H9 (cell line): ENCODE data around the gene RALA. TPM values are rescaled to one million over a fixed set of nuclear protein-coding genes. Genes with fewer than 3 reads are reported as not detected.

Source experiments
- DNase-seq: peaks from one replicate; pipeline ENCODE4 v3.0.0-alpha.2; 2017
- H2AFZ ChIP-seq: one replicate; pipeline ENCODE4 v1.6.1; 2013; ENCODE audit warnings: mild to moderate bottlenecking, low read length, control low read depth, moderate library complexity
- H2AK5ac ChIP-seq: 2 replicates; pipeline ENCODE4 v1.6.1; 2013; ENCODE audit warnings: low read length, control low read depth, mixed read lengths; ENCODE audit not compliant: insufficient read length
- H2BK120ac ChIP-seq: one replicate; pipeline ENCODE4 v1.6.1; 2013; ENCODE audit warnings: low read depth, mild to moderate bottlenecking, low read length, control low read depth, inconsistent platforms; ENCODE audit not compliant: poor library complexity, severe bottlenecking
- H2BK12ac ChIP-seq: 2 replicates; pipeline ENCODE4 v1.6.1; 2013; ENCODE audit warnings: low read length, control low read depth, mixed read lengths, low read depth; ENCODE audit not compliant: insufficient read length
- H2BK15ac ChIP-seq: 2 replicates; pipeline ENCODE4 v1.6.1; 2013; ENCODE audit warnings: low read depth, low read length, control low read depth
- H2BK20ac ChIP-seq: one replicate; pipeline ENCODE4 v1.6.1; 2013; ENCODE audit warnings: low read depth, mild to moderate bottlenecking, low read length, control low read depth, inconsistent platforms; ENCODE audit not compliant: poor library complexity, severe bottlenecking
- H2BK5ac ChIP-seq: 2 replicates; pipeline ENCODE4 v1.6.1; 2013; ENCODE audit warnings: low read length, control low read depth, mixed read lengths; ENCODE audit not compliant: insufficient read length
- H3K14ac ChIP-seq: 2 replicates; pipeline ENCODE4 v1.6.1; 2013; ENCODE audit warnings: low read length, control low read depth; ENCODE audit not compliant: insufficient read depth
- H3K18ac ChIP-seq: 2 replicates; pipeline ENCODE4 v1.6.1; 2013; ENCODE audit warnings: low read depth, mild to moderate bottlenecking, mixed read lengths, low read length, control low read depth; ENCODE audit not compliant: insufficient read length
- H3K23ac ChIP-seq: 2 replicates; pipeline ENCODE4 v1.6.1; 2013; ENCODE audit warnings: low read length, control low read depth, mixed read lengths, low read depth; ENCODE audit not compliant: insufficient read length
- H3K23me2 ChIP-seq: 2 replicates; pipeline ENCODE4 v1.6.1; 2013; ENCODE audit warnings: low read depth, mild to moderate bottlenecking, mixed read lengths, low read length, control low read depth; ENCODE audit not compliant: insufficient read length, poor library complexity, severe bottlenecking
- H3K27ac ChIP-seq: 2 replicates; pipeline ENCODE4 v1.5.1; 2013; ENCODE audit warnings: low read length, control low read depth, mixed read lengths, low read depth; ENCODE audit not compliant: insufficient read length
- H3K27me3 ChIP-seq: 2 replicates; pipeline ENCODE4 v1.6.1; 2013; ENCODE audit warnings: low read length, control low read depth, inconsistent platforms; ENCODE audit not compliant: insufficient read depth
- H3K4ac ChIP-seq: 2 replicates; pipeline ENCODE4 v1.6.1; 2013; ENCODE audit warnings: low read depth, mild to moderate bottlenecking, control low read depth, inconsistent platforms, low read length, moderate library complexity
- H3K4me1 ChIP-seq: 2 replicates; pipeline ENCODE4 v1.6.1; 2013; ENCODE audit warnings: low read length, control low read depth, inconsistent platforms; ENCODE audit not compliant: insufficient read depth
- H3K4me2 ChIP-seq: 2 replicates; pipeline ENCODE4 v1.6.1; 2013; ENCODE audit warnings: low read length, control low read depth, mixed read lengths; ENCODE audit not compliant: insufficient read length, insufficient read depth
- H3K56ac ChIP-seq: 2 replicates; pipeline ENCODE4 v1.6.1; 2013; ENCODE audit warnings: low read depth, mild to moderate bottlenecking, mixed read lengths, low read length, control low read depth; ENCODE audit not compliant: insufficient read length
- H3K79me1 ChIP-seq: 2 replicates; pipeline ENCODE4 v1.6.1; 2013; ENCODE audit warnings: low read depth, mild to moderate bottlenecking, moderate library complexity, low read length, control low read depth, inconsistent platforms; ENCODE audit not compliant: insufficient read depth, poor library complexity, severe bottlenecking
- H3K79me2 ChIP-seq: 2 replicates; pipeline ENCODE4 v1.6.1; 2013; ENCODE audit warnings: low read length, control low read depth, inconsistent platforms; ENCODE audit not compliant: insufficient read depth
- H3K9ac ChIP-seq: 2 replicates; pipeline ENCODE4 v1.6.1; 2013; ENCODE audit warnings: low read length, control low read depth, mixed read lengths; ENCODE audit not compliant: insufficient read length; ENCODE audit errors: extremely low read depth
- H3K9me3 ChIP-seq: one replicate; pipeline ENCODE4 v1.6.1; 2013; ENCODE audit warnings: low read depth, low read length, inconsistent platforms; ENCODE audit not compliant: control insufficient read depth
- H3T11ph ChIP-seq: one replicate; pipeline ENCODE4 v1.6.1; 2013; ENCODE audit warnings: mild to moderate bottlenecking, low read length, control low read depth, inconsistent platforms
- H4K20me1 ChIP-seq: one replicate; pipeline ENCODE4 v1.6.1; 2013; ENCODE audit not compliant: control insufficient read depth, insufficient read length, insufficient read depth
- H4K5ac ChIP-seq: 2 replicates; pipeline ENCODE4 v1.6.1; 2013; ENCODE audit warnings: low read depth, mild to moderate bottlenecking, mixed read lengths, low read length, control low read depth; ENCODE audit not compliant: insufficient read length
- H4K8ac ChIP-seq: replicated peaks from 2 replicates; pipeline ENCODE4 v1.6.1; 2013; ENCODE audit warnings: low read length, control low read depth, mixed read lengths, low read depth; ENCODE audit not compliant: insufficient read length
- H4K91ac ChIP-seq: 2 replicates; pipeline ENCODE4 v1.6.1; 2013; ENCODE audit warnings: low read depth, mild to moderate bottlenecking, moderate library complexity, mixed read lengths, low read length, control low read depth; ENCODE audit not compliant: insufficient read length
- H3K27ac Mint-ChIP-seq, 3 experiments: 2 replicates in 2 of 3; 3 replicates in 1 of 3; pipeline ENCODE4 v1.8.0; 2020 to 2021; ENCODE audit warnings: mixed read lengths in 3 of 3, mild to moderate bottlenecking in 1 of 3, moderate library complexity in 1 of 3
- H3K27me3 Mint-ChIP-seq: 2 replicates; pipeline ENCODE4 v1.8.0; 2021; ENCODE audit warnings: low read depth, mild to moderate bottlenecking, moderate library complexity, mixed read lengths
- H3K36me3 Mint-ChIP-seq, 3 experiments: 2 replicates in 2 of 3; 3 replicates in 1 of 3; pipeline ENCODE4 v1.8.0; 2020 to 2021; ENCODE audit warnings: low read depth in 3 of 3, mixed read lengths in 3 of 3; ENCODE audit not compliant: insufficient read depth in 1 of 3
- H3K4me1 Mint-ChIP-seq, 2 experiments: 2 replicates each; pipeline ENCODE4 v1.8.0; 2020; ENCODE audit warnings: mixed read lengths in 2 of 2
- H3K4me3 Mint-ChIP-seq, 2 experiments: 2 replicates in 1 of 2; 3 replicates in 1 of 2; pipeline ENCODE4 v1.8.0; 2020 to 2021; ENCODE audit warnings: mild to moderate bottlenecking in 2 of 2, mixed read lengths in 2 of 2, moderate library complexity in 1 of 2
- H3K9me3 Mint-ChIP-seq, 2 experiments: 2 replicates in 1 of 2; 3 replicates in 1 of 2; pipeline ENCODE4 v1.8.0; 2020; ENCODE audit warnings: mild to moderate bottlenecking in 2 of 2, mixed read lengths in 2 of 2, moderate library complexity in 1 of 2
- WGBS: extraction: QIAGEN DNeasy Blood & Tissue Kit; methylation state at CpG from one replicate; pipeline ENCODE4 v1.1.7; 2013; ENCODE audit warnings: missing lambda C conversion rate, low lambda C conversion rate, mixed read lengths; ENCODE audit not compliant: insufficient read length; ENCODE audit errors: extremely low coverage; 5-methylcytosine and 5-hydroxymethylcytosine counted together
- total RNA-seq: library from RNA; stranded (reverse); gene quantifications from 2 replicates; pipeline ENCODE4 v1.2.1, GENCODE V29; 2021
- TF ChIP-seq, protein P1 (sequence below): fragments of 200-600 bp; sonication (generic); conservative IDR thresholded peaks from 3 replicates; pipeline ENCODE4 v1.8.0; 2021; ENCODE audit warnings: antibody characterized with exemption, mild to moderate bottlenecking

RALA gene
- total RNA-seq, 1 experiment from 2014 or later: 57.5 TPM

DNA sequence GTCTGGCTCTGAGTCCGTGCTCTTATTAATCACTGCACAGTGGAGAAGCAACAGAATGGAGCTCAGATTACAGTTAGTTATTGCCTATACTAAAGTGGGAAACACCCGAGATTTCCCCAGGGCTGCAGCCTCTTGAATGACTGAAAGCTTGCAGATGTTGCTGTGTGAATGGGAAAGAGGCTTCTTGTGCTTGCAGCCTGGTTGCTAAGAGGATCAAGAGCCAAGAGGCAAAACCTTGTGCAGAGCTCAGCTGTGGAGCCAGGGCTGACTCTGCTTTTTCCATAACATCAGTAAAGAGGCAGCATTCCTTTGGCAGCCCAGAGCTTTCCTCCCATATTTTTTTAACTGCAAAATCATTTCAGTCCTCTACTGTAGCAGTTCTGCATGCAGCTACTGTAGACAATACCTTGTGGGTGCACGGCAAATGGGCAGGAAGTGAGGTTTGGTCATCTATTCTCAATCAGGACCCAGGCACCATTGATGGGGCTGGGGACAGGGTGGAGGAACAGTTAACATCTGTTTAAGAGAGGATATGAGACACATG lies 86.5 kb downstream of the RALA start:
- peak overlapping the region; percentile 49 to 85 (median 81); a peak in 2 of 7 replicates for H3K27ac Mint-ChIP-seq
- peaks cover 12 to 34% (median 18%) of the 10 kb centered on the region in 3 experiments for H3K36me3 Mint-ChIP-seq
- peaks cover 9 to 10% of the 10 kb centered on the region in 2 experiments for H3K4me1 Mint-ChIP-seq
- Histone ChIP-seq H4K5ac (no peak overlapping the region), H3K9ac (no peak overlapping the region), H3K56ac (no peak overlapping the region), H3T11ph (no peak overlapping the region), H3K9me3 (peaks cover 9% of the 10 kb centered on the region), H3K23ac (no peak overlapping the region), H3K27ac (no peak overlapping the region), H3K79me1 (no peaks in the 10 kb centered on the region), H3K18ac (peak overlapping the region; percentile 35), H2BK12ac (no peak overlapping the region), H4K8ac (no peak overlapping the region), H2BK5ac (no peak overlapping the region), H3K4ac (no peak overlapping the region), H3K4me1 (peaks cover 2% of the 10 kb centered on the region; the same call in 1 of the 2 replicates), H2BK15ac (no peak overlapping the region), H3K79me2 (no peaks in the 10 kb centered on the region), H3K14ac (no peak overlapping the region; the same call in none of the 2 replicates), H4K20me1 (no peaks in the 10 kb centered on the region), H2BK120ac (no peak overlapping the region), H4K91ac (no peak overlapping the region), H3K23me2 (no peaks in the 10 kb centered on the region), H2BK20ac (no peak overlapping the region), H3K27me3 (no peaks in the 10 kb centered on the region), H2AFZ (no peak overlapping the region), H3K4me2 (no peak overlapping the region), H2AK5ac (no peak overlapping the region)
- DNase-seq: no peak
- peaks cover 1% of the 10 kb centered on the region; the same call in 1 of the 2 replicates for H3K27me3 Mint-ChIP-seq
- H3K9me3 Mint-ChIP-seq: peaks cover 24 to 28% of the 10 kb centered on the region in 2 experiments
- no peak overlapping the region for H3K4me3 Mint-ChIP-seq
- WGBS: no CpG with 5 or more reads among the region's 3 CpGs
- TF ChIP-seq, protein P1, sequence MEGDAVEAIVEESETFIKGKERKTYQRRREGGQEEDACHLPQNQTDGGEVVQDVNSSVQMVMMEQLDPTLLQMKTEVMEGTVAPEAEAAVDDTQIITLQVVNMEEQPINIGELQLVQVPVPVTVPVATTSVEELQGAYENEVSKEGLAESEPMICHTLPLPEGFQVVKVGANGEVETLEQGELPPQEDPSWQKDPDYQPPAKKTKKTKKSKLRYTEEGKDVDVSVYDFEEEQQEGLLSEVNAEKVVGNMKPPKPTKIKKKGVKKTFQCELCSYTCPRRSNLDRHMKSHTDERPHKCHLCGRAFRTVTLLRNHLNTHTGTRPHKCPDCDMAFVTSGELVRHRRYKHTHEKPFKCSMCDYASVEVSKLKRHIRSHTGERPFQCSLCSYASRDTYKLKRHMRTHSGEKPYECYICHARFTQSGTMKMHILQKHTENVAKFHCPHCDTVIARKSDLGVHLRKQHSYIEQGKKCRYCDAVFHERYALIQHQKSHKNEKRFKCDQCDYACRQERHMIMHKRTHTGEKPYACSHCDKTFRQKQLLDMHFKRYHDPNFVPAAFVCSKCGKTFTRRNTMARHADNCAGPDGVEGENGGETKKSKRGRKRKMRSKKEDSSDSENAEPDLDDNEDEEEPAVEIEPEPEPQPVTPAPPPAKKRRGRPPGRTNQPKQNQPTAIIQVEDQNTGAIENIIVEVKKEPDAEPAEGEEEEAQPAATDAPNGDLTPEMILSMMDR: no peak
